AG08395 (cell line): ENCODE results near the gene NPAS3.

Experiments
- DNase-seq: peaks from one replicate; pipeline ENCODE4 v3.0.0; 2012; ENCODE audit warnings: mixed read lengths, low spot score

The NPAS3 gene

DNA sequence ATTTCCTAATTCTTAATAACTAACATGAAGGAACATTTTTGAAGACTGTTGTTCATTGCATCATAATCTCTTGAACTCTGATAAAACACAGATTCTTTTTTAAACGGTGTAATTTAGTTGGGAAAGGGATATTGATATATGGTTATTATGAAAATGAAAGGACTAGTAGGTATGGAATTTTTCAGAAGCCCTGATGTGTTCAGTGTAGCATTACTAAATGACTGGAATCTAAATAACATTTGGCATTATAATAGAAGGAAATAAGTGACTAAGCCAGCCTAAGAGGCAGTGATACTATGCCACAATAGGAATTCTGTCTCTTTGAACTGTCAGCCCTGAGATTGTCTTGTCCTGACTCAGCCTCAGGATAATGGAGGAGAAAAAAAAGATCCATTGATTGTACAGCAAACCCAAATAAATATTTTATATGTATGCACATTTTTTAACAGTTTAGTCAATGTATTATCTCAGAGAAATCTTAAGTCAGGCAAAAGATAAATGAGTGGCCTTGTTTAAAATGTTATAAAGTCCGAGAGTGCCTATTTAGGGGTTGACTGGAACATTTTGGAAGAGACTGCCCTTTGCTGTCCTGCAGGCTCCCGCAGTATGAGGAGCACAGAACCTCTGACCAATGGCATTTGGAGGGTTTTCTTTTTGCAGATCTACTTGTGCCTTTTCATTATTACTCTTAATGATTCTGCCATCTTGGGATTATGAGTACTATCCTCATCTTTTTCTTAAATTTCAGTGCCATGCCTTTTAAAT lies 741.0 kb downstream of the NPAS3 start:
- DNase-seq: peak; percentile 79

GRCh38 chr14:33680873-33681272 lies 742.2 kb downstream of the NPAS3 start:
- no peak for DNase-seq

DNA sequence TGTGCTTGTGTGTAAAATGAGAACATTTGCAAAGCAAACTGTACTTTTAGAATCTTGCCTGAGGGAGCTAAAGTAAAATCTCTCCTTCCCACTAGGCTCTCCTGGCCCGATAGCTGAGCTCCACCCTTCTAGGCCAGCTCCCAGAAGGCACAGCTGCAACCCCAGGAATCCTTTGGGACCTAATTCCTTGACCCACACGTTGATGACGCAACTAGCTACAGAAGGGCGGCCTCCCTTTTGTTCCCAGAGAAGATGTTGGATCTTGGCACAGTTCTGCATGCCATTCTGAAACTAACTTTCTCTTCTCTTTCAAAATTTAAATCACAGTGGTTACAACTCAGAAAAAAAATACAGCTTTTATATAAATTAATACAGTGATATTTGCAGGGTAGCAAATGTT lies 744.1 kb downstream of the NPAS3 start:
- peak; percentile 81 for DNase-seq

GRCh38 chr14:33685026-33685425 lies 746.3 kb downstream of the NPAS3 start:
- no peak for DNase-seq

- DNase-seq: no peak
Measured at GRCh38 chr14:33685698-33686097, 747.0 kb downstream of the NPAS3 start.

GRCh38 chr14:33686218-33686617 lies 747.5 kb downstream of the NPAS3 start:
- DNase-seq: peak; percentile 62

DNA sequence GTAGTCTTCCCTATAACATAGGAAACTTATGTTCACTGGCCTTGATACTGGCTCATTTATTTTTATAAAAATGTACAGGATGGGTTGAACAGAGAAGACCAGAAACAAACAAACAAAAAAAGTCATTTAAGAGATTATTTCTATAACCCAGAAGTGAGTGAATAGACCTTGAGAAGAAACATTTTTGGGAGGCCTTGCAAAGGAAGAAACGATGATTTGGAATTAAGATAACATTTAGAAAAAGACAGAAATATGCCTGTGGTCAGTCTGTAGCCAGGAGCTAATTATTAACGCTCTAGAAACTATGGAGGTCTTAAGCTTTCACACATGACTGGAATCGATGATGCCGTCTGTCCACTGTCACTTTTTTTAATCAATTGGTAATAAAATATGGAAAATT lies 748.2 kb downstream of the NPAS3 start:
- no peak for DNase-seq

GRCh38 chr14:33689680-33690079 lies 751.0 kb downstream of the NPAS3 start:
- DNase-seq: no peak

DNA sequence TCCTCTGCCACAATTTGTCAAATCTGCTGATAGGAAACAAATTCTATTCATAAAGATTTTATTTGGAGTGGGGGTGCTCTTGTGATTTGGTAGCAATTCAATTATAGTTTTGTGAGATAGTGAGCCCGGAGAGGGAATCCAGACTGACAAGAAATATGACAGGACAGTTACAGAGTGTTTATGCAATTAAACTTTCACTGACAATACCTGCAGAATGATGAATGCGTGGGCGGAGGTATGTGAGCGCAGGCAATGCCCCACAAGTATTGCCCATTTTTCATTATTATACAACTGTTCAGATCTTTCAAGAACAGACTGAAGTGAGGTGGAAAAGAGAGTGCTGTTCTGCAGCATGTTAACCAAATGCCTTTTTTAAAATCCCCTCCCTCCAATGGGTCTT lies 753.2 kb downstream of the NPAS3 start:
- DNase-seq: no peak

- peak; percentile 66 for DNase-seq
Measured at GRCh38 chr14:33692762-33693161, 754.1 kb downstream of the NPAS3 start.

- DNase-seq: peak; percentile 59
Measured at GRCh38 chr14:33693237-33693636, 754.6 kb downstream of the NPAS3 start.

GRCh38 chr14:33696165-33696564 lies 757.5 kb downstream of the NPAS3 start:
- no peak for DNase-seq

- no peak for DNase-seq
Measured at GRCh38 chr14:33699300-33699983, 760.8 kb downstream of the NPAS3 start.

- DNase-seq: no peak
Measured at GRCh38 chr14:33700052-33700451, 761.4 kb downstream of the NPAS3 start.

GRCh38 chr14:33702293-33702692 lies 763.6 kb downstream of the NPAS3 start:
- DNase-seq: no peak

DNA sequence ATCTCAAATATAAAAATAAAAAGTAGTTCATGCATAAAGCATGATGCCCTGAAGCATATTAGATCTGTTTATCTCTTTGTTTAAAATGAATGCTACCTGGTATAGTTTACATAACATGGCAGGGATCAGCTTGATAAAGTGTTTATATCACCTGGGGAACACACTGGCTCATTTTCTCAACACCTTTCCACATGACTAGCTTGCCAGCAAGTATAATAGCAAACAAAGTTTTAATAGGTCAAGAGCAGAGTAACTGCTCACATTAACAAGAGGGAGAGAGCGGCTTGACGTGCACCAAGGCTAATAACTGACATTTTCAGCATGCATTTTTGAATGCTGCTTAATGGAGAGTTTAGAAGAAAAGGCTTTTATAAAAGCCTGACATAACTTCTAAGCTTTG lies 765.8 kb downstream of the NPAS3 start:
- no peak for DNase-seq

DNA sequence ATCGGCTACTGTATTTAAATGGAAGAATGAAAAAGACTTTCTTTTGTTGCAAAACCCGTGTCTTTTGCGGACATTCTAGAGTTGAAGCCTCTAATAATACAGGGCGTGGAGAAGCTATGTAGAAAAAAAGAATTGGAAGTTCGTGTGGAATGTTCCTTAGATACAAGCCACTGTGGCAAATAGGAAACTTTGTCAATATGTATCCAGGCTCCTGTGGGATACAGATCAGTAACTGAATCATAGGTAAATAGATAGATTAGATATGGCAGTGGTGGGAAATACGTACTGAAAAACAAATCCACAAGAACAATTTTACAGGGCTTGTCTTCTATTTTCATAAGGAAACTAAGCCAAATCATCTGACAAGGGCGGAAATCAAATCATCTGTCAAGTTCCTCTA lies 766.8 kb downstream of the NPAS3 start:
- DNase-seq: no peak

- DNase-seq: no peak
Measured at GRCh38 chr14:33707716-33708115, 769.0 kb downstream of the NPAS3 start.

DNA sequence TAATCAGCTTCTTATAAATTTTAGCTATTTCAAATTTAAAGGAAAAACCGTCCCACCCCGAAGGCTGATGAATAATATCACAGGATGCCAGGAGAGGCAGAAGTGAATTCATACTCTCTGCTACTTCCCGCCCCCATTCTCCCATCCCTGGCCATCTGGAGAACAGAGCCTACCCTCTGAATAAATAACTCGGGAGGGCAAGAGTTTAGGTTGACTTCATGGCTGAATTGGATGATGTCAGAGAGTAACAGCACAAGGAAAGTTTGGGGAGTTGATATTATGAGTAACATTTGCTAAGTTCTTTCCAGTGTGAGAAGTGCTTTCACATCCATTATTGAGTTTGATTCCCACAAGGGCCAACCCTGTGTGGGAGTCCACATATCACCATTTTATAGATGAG lies 770.6 kb downstream of the NPAS3 start:
- no peak for DNase-seq

DNA sequence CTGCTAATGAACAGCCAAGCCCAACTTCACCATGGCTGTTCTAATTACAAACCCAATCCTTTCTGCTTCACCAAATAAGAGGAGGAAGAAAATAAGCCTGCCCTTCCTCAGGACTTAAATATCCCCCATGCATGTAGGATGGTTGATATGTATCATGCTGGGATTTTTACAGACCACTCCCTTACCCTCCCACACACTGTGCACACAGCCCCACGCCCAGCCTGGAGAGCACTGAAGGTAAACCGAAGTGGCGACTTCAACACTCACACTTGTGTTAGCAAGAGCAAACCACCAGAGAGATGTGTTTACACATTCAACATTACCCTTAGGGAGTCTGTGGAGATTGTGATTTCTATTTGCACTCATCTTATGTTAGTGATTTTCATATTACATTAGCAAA lies 771.0 kb downstream of the NPAS3 start:
- no peak for DNase-seq

- DNase-seq: no peak
Measured at GRCh38 chr14:33710273-33710672, 771.6 kb downstream of the NPAS3 start.

DNA sequence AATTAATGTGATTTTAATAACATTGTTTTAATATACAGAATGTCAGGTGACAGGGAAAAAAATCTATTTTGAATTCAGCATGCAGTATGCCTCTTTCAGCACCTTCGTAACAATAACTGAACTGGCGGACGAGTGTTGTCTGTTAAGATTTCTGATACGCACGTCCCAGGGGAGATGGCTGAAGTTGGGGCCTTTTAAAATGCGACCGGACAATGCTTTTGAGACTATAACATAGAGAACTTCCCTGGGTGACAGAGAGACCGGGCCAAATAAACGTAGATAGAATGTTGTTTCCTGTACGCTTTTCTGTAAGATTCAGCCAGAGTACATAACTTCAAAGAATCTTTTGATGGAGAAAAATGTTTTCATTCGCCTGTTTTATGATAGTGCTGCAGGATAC lies 772.5 kb downstream of the NPAS3 start:
- no peak for DNase-seq

- DNase-seq: no peak
Measured at GRCh38 chr14:33711811-33712216, 773.1 kb downstream of the NPAS3 start.
